Epithelial cell of proximal tubule (primary cell): ENCODE results near the gene CAPN10. TPM values are rescaled to one million over a fixed set of nuclear protein-coding genes. Genes with fewer than 3 reads are reported as not detected.

ENCODE experiments used
- DNase-seq: peaks from one replicate; pipeline ENCODE4 v3.0.0-alpha.2; 2011; ENCODE audit warnings: low read depth
- H3K4me3 ChIP-seq: 2 replicates; pipeline ENCODE4 v1.5.1; 2011; ENCODE audit warnings: low read depth, mild to moderate bottlenecking, low read length
- CTCF ChIP-seq: conservative IDR thresholded peaks from 2 replicates; pipeline ENCODE4 v1.5.1; 2012; ENCODE audit warnings: low read depth, mild to moderate bottlenecking, low read length
- total RNA-seq: library from RNA; depleted of rRNA; stranded (reverse); fragments of >200 nt; gene quantifications from 2 replicates; pipeline ENCODE4 v1.2.3, GENCODE V29; 2015

Gene CAPN10
- total RNA-seq, 1 donor from 2014 or later, result 31.9 TPM

DNA sequence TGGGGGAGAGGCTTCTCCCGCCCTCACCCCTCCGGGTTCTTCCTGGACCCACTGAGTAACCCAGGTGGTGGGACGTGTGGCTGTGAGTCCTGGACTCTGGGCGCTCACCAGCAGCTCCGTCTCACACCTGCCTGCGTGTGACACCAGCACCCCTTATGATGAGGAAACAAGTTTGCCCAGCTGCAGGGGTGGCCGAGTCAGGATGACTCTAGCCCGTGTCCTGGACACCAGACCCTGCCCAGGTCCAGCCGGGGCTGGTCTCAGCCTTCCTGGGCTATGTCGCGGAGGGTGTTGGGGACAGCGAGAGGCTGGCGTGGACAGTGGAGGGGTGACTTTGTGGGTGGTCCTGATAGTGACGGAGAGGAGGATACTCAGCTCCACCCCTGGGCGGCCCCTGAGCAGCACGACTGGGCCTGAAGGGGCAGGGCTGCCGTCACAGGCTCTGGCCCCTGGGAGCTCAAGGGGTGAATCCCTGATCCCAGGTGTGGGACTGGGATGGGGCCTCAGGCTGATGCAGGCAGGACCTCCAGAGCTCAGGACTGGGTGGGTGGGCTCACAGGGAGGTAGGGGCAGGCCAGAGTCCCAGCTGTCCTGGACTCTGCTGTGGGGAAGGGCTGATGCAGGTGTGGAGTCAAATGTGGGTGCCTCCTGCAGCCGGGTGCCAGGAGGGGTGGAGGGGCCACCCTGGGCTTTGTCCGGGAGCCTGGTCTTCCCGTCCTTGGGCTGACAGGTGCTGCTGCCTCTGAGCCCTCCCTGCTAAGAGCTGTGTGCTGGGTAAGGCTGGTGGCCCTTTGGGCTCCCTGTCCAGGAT, 42.5 kb downstream of the CAPN10 start:
- no peak for DNase-seq
- H3K4me3 ChIP-seq, result no peak overlapping the region
- TF ChIP-seq CTCF, result no peak

DNA sequence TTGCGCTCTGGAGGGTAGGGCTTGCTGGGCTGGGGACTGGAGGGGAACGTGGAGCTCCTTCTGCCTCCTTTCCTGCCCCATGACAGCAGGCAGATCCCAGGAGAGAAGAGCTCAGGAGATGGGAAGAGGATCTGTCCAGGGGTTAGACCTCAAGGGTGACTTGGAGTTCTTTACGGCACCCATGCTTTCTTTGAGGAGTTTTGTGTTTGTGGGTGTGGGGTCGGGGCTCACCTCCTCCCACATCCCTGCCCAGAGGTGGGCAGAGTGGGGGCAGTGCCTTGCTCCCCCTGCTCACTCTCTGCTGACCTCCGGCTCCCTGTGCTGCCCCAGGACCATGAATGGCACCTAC, 43.1 kb downstream of the CAPN10 start:
- no peak overlapping the region for H3K4me3 ChIP-seq
- no peak for TF ChIP-seq CTCF
- no peak for DNase-seq

GRCh38 chr2:240629968-240630770, 43.6 kb downstream of the CAPN10 start:
- no peak for DNase-seq
- TF ChIP-seq CTCF, result no peak
- no peak overlapping the region for H3K4me3 ChIP-seq

DNA sequence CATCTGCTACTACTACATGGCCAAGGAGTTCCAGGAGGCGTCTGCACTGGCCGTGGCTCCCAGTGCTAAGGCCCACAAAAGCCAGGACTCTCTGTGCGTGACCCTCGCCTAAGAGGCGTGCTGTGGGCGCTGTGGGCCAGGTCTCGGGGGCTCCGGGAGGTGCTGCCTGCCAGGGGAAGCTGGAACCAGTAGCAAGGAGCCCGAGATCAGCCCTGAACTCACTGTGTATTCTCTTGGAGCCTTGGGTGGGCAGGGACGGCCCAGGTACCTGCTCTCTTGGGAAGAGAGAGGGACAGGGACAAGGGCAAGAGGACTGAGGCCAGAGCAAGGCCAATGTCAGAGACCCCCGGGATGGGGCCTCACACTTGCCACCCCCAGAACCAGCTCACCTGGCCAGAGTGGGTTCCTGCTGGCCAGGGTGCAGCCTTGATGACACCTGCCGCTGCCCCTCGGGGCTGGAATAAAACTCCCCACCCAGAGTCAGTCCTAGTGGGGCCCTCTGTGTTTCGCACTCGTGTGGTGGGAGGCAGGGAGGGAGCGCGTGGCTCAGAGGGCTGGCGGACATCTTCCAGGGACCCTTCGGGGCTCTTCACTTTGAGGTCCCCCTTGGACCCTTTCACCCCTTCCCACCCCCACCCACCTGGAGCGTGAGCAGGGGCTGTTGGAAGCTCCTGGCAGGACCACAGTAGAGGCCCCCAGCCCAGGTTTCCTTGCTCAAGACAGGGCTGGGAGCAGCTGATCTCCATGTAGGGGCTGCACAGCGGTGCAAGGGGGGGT, 44.4 kb downstream of the CAPN10 start:
- DNase-seq, result no peak
- no peak overlapping the region for H3K4me3 ChIP-seq
- no peak for TF ChIP-seq CTCF

DNA sequence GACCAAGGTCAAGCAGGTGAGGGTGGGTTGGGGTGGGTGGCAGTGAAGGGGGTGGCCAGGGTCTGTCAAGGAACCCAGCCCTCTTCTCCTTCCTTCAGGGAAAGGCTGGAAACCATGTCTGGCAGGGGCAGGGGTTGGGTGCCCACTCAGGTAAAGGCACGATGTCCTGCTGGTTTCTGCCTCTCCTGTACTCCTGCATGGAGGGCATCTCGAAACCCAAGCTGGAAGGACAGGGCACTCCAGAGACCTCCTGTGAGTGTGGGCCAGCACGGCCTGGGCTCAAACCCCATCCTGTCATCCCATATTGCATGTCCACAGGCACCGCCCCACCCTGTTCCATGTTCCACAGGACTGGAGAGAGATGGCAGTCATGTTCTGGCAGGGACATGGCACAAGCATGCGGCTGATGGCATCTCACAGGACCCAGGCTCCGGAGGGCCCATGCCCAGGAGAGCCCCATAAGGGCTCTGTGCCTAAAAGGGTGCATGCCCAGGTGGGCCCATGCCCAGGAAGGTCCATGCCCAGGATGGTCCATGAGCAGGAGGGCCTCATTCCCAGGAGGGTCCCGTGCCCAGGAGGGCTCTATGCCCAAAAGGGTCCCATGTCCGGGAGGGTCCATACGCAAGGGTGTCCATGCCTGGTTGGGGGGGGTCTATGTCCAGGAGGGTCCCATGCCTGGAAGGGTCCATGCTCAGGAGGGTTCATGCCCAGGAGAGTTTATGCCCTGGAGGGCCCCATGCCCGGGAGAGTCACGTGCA, 45.2 kb downstream of the CAPN10 start:
- TF ChIP-seq CTCF, result no peak
- no peak for DNase-seq
- no peak overlapping the region for H3K4me3 ChIP-seq

GRCh38 chr2:240632306-240632721, 45.8 kb downstream of the CAPN10 start:
- DNase-seq, result no peak
- H3K4me3 ChIP-seq, result no peak overlapping the region
- TF ChIP-seq CTCF, result no peak
